GM19455 (cell line): ENCODE measurements around the gene RING1.

Source experiments
- ATAC-seq: cut with Tn5 transposase; IDR thresholded peaks from one replicate; pipeline ENCODE4 v1.9.1; 2021; ENCODE audit not compliant: unreplicated experiment

RING1 gene

GRCh38 chr6:33208091-33208967 lies at the start of gene RING1:
Gene RING1 (plus strand): TSS chr6:33208500. CDS start chr6:33208823, 323 bp downstream.
- ATAC-seq = no peak

GRCh38 chr6:33160096-33160495 lies 48.2 kb upstream of the RING1 start:
- ATAC-seq = no peak

- ATAC-seq = no peak
These were observed 47.5 kb upstream of the RING1 start for GRCh38 chr6:33160728-33161344.

- no peak for ATAC-seq
These were observed 46.7 kb upstream of the RING1 start for GRCh38 chr6:33161354-33162331.

GRCh38 chr6:33163540-33163939 lies 44.8 kb upstream of the RING1 start:
- no peak for ATAC-seq

- no peak for ATAC-seq
These were observed 44.1 kb upstream of the RING1 start for GRCh38 chr6:33164176-33164575.

- ATAC-seq = no peak
These were observed 43.5 kb upstream of the RING1 start for GRCh38 chr6:33164665-33165373.

- ATAC-seq = no peak
These were observed 42.6 kb upstream of the RING1 start for GRCh38 chr6:33165581-33166258.

- ATAC-seq = no peak
These were observed 41.9 kb upstream of the RING1 start for GRCh38 chr6:33166363-33166762.

- ATAC-seq = no peak
These were observed 41.5 kb upstream of the RING1 start for GRCh38 chr6:33166811-33167210.

- no peak for ATAC-seq
These were observed 40.7 kb upstream of the RING1 start for GRCh38 chr6:33167374-33168283.

GRCh38 chr6:33168284-33168601 lies 40.1 kb upstream of the RING1 start:
- ATAC-seq = no peak

GRCh38 chr6:33168639-33169038 lies 39.7 kb upstream of the RING1 start:
- no peak for ATAC-seq

- ATAC-seq = no peak
These were observed 38.8 kb upstream of the RING1 start for GRCh38 chr6:33169291-33170175.

GRCh38 chr6:33170176-33171015 lies 37.9 kb upstream of the RING1 start:
- ATAC-seq = no peak

GRCh38 chr6:33171016-33171879 lies 37.1 kb upstream of the RING1 start:
- ATAC-seq = no peak
